ENCODE measurements around the gene CCL25. TPM values are rescaled to one million over a fixed set of nuclear protein-coding genes. Genes with fewer than 3 reads are reported as not detected.

The CCL25 gene
- total and polyA plus RNA-seq, 11 donors = not detected

DNA sequence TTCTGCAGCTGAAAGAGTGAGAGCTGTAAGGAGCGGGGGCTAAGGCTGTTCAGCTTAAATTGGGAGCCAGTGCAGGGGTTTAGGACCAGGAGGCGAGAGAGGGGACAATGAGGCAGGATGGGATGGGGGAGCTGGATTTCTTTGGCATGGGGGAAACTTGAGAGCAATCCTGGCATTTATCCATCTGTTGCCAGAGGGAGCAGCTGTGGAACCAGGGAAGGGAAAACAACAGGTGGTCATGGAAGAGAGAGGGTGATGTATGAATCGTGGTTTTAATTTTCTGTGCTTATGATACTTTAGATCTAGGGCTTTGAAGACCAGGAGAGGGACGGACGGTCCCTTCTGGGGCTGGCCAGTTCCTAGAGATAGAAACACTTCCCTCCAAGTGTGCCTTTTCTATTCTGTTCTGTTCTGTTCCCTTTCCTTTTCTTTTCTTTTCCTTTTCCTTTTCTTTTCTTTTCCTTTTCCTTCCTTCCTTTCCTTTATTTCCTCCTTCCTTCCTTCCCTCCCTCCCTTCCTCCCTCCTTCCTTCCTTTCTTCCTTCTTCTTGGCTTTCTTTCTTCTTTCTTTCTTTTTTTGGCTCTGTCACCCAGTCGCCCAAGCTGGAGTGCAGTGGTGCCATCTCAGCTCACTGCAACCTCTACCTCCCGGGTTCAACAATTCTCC is 16.0 kb upstream of the CCL25 start:
- no peak overlapping the region for H3K4me3 ChIP-seq
- no peak for DNase-seq
- intact Hi-C loops (cut with DNase I) = no loop called here
- 64 to 76% (median 72%) methylated on average over 7 of the region's 7 CpGs for WGBS, 4 donors
- H3K27ac ChIP-seq = no peak overlapping the region
- H3K36me3 ChIP-seq = no peaks in the 10 kb centered on the region
- no peaks in the 10 kb centered on the region for H3K9me3 ChIP-seq
- H3K4me1 ChIP-seq = no peaks in the 10 kb centered on the region
- peaks cover 0 to 21% (median 0%) of the 10 kb centered on the region in 9 donors for H3K27me3 ChIP-seq
- no peak for ATAC-seq
- TF ChIP-seq, protein P1, sequence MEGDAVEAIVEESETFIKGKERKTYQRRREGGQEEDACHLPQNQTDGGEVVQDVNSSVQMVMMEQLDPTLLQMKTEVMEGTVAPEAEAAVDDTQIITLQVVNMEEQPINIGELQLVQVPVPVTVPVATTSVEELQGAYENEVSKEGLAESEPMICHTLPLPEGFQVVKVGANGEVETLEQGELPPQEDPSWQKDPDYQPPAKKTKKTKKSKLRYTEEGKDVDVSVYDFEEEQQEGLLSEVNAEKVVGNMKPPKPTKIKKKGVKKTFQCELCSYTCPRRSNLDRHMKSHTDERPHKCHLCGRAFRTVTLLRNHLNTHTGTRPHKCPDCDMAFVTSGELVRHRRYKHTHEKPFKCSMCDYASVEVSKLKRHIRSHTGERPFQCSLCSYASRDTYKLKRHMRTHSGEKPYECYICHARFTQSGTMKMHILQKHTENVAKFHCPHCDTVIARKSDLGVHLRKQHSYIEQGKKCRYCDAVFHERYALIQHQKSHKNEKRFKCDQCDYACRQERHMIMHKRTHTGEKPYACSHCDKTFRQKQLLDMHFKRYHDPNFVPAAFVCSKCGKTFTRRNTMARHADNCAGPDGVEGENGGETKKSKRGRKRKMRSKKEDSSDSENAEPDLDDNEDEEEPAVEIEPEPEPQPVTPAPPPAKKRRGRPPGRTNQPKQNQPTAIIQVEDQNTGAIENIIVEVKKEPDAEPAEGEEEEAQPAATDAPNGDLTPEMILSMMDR (IDR thresholded peaks at IDR 0.05) = no peak
- TF ChIP-seq POLR2A (IDR thresholded peaks at IDR 0.05) = no peak

- no peaks in the 10 kb centered on the region for H3K9me3 ChIP-seq
- no peaks in the 10 kb centered on the region for H3K4me1 ChIP-seq
- H3K27ac ChIP-seq = no peak overlapping the region
- no peak for DNase-seq
- 73 to 86% (median 79%) methylated on average over 6 of the region's 6 CpGs for WGBS, 4 donors
- no peaks in the 10 kb centered on the region for H3K36me3 ChIP-seq
- no peak overlapping the region for H3K4me3 ChIP-seq
- TF ChIP-seq, protein P1 (IDR thresholded peaks at IDR 0.05) = no peak
- TF ChIP-seq POLR2A (IDR thresholded peaks at IDR 0.05) = no peak
- no peak for ATAC-seq
- peaks cover 0 to 21% (median 0%) of the 10 kb centered on the region in 9 donors for H3K27me3 ChIP-seq
- intact Hi-C loops (cut with DNase I) = no loop called here
These were observed 13.7 kb upstream of the CCL25 start for GRCh38 chr19:8038815-8039214.

DNA sequence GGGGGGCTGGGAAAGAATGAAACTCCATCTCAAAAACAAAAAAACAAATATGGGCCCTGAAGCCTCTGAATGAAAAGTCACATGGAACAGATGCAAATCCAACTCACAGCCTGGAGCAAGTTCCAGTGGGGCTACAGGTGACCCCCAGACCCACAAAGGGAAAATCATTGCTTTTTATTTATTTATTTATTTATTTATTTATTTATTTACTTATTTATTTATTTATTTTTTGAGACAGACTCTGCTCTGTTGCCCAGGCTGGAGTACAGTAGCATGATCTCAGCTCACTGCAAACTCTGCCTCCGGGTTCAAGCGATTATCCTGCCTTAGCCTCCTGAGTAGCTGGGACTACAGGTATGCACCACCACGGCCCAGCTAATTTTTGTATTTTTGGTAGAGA is 13.3 kb upstream of the CCL25 start:
- Histone ChIP-seq H3K9me3 (no peaks in the 10 kb centered on the region), H3K27me3 (peaks cover 0 to 21% (median 0%) of the 10 kb centered on the region in 9 donors), H3K4me1 (no peaks in the 10 kb centered on the region), H3K4me3 (no peak overlapping the region), H3K36me3 (no peaks in the 10 kb centered on the region), H3K27ac (no peak overlapping the region)
- intact Hi-C loops (cut with DNase I) = no loop called here
- peak in 1 of 5 donors; percentile 2 for DNase-seq
- no peak for ATAC-seq
- TF ChIP-seq, protein P1 (IDR thresholded peaks at IDR 0.05) = no peak
- TF ChIP-seq POLR2A (IDR thresholded peaks at IDR 0.05) = no peak
- WGBS, 4 donors = 86 to 100% (median 96%) methylated on average over 3 of the region's 3 CpGs

DNA sequence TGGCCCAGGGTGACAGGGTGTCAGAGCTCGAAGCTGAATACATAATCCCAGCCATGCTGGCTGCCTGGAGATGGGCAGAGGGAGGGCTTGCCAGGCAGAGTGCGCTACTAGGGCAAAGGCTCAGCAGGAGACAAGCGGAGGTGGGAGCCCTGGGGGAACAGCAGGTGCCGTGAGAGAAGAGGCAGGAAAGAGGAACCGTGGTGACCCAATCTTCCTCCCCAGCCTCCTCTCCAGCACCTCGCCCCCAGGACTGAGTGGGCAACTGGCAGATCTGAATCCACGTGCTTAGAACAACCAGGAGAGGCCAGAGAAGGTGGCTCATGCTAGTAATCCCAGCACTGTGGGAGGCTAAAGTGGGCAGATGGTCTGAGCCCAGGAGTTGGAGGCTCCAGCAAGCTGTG is 11.0 kb upstream of the CCL25 start:
- no peak for ATAC-seq
- Histone ChIP-seq H3K4me3 (no peak overlapping the region), H3K4me1 (no peaks in the 10 kb centered on the region), H3K9me3 (no peaks in the 10 kb centered on the region), H3K27ac (no peak overlapping the region), H3K27me3 (peaks cover 0 to 10% (median 0%) of the 10 kb centered on the region in 9 donors), H3K36me3 (no peaks in the 10 kb centered on the region)
- 63 to 73% (median 68%) methylated on average over 7 of the region's 7 CpGs for WGBS, 4 donors
- no peak for DNase-seq
- TF ChIP-seq, protein P1 (IDR thresholded peaks at IDR 0.05) = no peak
- TF ChIP-seq POLR2A (IDR thresholded peaks at IDR 0.05) = no peak
- intact Hi-C loops (cut with DNase I) = no loop called here
